HG03060 (cell line): Measurements from ENCODE around the gene MAP1LC3B2.
"Not testable (repeated sequence)": the region's sequence is repeated elsewhere in the genome, so short reads cannot be mapped to it uniquely, and the experiment has no call there.

Experiments
- ATAC-seq: cut with Tn5 transposase; IDR thresholded peaks from one replicate; pipeline ENCODE4 v1.9.1; 2021; ENCODE audit warnings: low read depth, moderate number of reproducible peaks; ENCODE audit not compliant: unreplicated experiment

Gene MAP1LC3B2

DNA sequence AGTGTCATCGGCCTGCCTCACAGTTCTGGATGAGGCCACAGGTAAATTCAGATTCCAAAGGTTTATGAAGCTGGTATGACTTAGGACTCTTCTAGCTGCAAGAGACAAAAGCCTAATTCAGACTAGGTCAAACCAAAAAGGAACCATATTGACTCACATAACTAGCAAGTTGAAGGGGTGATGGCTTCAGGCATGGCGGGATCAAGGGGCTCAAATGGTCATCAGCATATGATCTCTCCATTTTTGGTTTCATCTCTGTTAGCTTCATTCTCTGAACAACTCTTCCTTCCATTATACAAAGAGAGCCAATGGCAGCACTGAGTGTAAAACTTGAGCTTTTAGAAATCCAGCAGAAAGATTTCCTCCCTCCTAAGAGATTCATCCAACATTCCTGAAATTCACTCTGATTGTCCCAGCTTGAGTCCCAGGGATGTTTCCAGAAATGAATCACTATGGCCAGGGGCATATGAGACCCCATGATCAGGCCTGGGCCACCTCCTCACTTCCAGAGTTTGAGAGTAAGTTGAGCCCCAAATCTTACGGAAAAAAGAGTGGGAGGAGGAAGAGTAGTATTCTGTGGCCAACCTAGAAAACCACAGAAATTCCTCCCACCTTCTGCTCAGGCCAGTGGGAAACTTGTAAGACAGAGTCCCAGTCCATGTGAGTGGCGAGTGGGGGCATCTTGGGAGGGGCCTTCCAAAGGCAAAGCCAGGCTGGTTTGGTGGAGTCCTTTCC is 2.0 kb upstream of the MAP1LC3B2 start:
- no peak for ATAC-seq

DNA sequence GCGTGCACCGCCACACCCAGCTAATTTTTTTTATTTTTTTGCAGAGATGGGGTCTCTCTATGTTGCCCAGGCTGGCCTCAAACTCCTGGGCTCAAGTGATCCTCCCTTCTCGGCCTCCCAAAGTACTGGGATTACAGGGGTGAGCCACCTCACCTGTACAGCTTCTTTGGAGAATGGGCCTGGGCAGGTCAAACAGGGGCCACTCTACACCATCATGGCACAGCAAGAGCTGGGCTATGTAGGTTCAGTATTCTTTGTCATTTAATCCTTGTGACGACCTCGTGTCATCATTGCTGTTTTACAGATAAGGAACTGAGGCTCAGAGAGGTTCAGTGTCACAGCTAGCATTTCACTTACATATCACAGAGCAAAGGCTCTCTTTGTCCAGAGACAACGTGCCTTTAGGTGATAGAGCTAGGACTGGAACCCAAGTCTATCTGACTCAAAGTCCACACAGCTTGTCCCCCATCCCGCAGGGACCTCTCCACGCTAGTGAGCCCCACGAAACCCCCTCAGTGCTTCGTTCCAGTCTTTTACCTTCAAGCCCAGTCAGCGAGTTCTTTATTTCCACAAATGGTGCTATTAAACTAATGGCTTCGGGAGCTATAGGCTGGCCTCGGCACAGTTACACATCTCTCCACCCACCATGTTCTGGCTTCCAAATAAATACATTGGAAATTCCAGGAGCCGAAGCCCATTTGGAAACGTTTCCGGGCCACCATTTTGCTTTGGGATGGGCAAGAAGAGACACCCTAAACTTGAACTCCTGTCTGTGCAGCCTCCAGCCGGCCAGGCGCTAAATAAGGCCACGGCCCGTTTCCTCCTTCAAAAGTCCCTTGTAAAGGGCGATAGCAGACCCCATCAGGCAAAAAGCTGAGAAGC is 660 bp upstream of the MAP1LC3B2 start:
- ATAC-seq: no peak

DNA sequence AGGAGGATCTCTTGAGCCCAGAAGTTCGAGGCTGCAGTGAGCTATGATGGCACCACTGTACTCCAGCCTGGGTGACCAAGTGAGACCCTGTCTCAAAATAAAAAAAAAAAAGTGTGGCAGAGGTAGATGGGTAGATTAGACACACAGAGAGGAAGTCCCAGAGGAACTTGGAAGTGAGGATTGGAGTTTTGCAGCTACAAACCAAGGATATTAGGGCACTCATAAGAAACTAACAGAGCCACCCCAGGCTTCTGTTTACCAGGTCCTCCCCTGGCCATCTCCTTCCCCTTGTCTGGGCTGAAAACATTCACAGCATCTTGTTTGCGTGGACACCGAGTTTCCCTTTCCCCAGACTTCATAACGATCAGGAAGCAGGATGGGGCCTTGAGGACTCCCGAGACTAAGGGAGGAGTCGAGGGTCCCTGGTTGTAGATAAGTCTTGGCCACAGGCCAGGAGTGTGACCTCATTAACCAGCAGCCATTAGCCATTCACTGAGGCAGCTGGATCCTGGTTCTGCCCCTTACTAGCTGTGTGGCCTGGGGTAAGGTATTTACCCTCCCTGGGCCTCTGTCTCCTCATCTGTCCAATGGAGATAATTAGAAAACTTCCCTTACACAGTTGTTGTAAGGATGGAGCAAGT is 2.1 kb downstream of the MAP1LC3B2 start:
- no peak for ATAC-seq

DNA sequence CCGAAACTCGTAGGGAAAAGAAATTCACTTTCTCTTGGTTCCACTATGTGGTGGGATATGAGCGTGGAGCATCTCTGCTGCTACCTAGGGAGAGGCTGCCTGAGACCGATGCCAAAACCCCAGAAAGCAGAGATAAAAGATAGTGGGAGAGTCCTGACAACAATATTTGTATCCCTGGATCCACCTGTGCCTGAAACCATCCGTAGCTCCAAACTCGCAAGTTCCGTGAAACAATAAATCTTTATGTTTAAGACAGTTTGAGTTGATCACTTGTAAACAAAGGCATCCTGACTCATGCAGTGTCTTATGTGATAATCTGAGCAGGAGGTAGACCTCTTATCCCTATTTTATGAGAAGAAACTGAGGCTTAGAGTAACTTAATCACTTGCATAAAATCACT is 2.9 kb downstream of the MAP1LC3B2 start:
- no peak for ATAC-seq

DNA sequence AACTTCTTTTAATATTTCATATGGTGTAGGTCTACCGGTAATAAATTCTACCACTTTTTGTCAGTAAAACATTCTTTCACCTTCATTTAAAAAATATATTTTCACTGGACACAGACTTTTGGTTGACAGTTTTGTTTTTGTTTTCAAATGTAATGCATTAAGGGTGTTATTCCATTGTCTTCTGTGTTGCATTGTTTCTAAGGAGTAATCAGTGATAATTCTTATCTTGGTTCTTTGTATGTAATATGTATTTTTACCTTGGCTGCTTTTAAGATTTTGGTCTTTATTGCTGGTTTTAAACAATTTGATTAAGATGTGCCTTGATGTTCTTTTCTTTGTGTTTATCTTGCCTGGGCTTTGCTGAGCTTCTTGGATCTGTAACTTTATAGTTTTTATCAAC is 4.1 kb downstream of the MAP1LC3B2 start:
- ATAC-seq: no peak

DNA sequence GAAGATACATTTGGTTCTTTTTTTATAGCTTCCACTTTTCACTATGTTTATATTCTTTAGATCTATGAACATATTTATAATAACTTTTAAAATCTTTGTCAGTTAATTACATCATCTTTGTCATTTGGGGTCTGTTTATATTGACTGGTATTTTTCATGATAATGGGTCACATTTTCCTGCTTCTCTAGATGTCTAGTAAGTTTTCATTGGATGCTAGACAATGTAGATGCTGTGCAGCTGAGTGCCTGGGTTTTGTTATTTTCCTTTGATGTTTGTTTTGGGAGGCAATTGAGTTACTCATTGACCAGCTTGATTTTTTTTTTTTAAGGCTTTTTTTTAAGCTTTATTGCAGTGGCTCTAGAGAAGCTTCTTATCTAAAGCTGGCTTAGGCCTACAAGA is 4.9 kb downstream of the MAP1LC3B2 start:
- ATAC-seq: no peak

DNA sequence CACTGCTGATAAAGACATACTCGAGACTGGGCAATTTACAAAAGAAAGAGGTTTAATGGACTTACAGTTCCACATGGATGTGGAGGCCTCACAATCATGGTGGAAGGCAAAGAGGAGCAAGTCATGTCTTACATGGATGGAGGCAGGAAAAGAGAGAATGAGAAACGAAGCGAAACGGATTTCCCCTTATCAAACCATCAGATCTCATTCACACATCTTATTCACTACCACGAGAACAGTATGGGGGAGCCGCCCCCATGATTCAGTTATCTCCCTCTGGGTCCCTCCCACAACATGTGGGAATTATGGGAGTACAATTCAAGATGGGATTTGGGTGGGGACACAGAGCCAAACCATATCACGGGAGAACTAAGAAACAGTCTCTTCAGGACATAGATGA is 6.0 kb downstream of the MAP1LC3B2 start:
- not testable (repeated sequence) for ATAC-seq

DNA sequence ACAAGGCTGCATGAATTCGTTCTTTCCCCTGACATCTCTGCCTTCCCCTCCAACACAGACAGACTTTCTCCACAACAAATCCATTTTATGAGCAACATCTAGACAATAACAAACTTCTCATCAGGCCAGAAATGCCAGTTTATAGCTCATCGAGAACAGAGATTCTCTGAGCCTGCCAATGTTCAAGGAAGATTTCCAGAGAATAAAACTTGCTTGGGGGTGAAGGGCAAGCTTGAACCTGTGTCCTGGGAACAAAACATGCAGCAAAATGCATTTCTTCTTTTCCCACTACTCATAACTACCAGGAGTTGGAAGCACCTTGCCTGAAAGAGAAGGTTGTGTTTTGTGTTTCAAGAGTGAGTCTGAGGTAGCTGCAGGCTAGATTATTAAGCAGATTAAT is 6.8 kb downstream of the MAP1LC3B2 start:
- ATAC-seq: no peak

DNA sequence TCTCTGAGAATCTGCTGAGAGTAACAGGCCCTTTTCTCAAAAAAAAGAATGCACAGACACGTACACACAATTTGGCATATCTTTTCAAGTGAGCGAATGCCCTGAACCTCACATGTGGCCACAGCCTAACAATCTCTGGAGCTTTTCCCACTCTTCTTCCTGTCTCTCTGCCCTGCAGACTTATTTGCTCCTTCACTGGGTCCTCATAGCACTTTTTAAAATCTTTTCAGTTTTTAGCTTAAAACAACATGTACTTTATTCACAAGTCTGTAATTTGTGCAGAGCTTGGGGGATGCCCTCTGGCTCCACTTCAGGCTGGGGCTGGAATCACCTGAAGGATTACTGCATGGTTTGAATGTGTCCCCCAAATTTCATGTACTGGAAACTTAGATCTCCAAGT is 9.0 kb downstream of the MAP1LC3B2 start:
- no peak for ATAC-seq

DNA sequence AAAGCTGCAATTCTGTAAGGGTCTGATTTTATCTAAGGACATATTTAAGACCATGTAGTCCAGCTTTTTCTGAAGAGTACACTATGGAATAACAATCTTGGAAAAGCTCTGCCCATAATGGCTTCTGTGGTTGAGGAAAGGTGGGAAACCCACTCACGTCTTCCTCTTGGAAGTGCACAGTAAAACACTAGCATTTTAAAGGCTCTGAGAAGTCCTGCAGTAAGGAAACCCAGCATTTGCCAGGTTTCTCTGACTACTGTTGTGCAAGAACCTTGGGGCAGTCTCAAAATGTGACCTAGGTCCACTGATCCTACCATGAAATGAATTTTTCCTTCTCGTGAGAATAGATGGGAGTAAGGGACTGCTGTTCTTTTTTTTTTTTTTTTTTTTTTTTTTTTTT is 11.9 kb downstream of the MAP1LC3B2 start:
- no peak for ATAC-seq

DNA sequence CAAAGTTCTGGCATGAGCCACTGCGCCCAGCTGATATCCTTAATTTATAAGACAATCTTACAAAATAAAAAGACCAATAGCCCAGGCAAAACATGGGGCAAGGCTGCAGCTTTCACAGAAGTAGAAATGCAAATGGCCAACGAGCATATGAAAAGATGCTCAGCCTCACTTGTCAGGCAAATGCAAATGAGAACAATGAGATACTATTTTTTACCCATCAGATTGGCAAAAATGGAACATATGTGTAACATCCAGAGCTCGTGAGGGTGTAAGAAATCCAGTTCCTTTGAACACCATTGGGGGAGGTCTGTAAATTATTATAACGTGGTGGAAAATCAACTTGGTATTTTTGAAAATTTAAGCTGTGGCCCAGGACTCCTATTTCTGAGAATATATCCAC is 14.6 kb downstream of the MAP1LC3B2 start:
- no peak for ATAC-seq

DNA sequence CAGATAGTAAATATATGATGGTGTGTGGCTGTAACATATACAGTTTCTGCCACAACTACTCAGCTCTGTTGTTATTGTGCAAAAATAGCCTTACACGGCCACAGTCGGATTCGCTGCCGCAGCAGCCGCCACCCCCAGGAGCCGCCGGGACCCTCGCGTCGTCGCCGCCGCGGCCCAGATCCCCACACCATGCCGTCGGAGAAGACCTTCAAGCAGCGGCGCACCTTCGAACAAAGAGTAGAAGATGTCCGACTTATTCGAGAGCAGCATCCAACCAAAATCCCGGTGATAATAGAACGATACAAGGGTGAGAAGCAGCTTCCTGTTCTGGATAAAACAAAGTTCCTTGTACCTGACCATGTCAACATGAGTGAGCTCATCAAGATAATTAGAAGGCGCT is 16.6 kb downstream of the MAP1LC3B2 start:
- ATAC-seq: not testable (repeated sequence)

DNA sequence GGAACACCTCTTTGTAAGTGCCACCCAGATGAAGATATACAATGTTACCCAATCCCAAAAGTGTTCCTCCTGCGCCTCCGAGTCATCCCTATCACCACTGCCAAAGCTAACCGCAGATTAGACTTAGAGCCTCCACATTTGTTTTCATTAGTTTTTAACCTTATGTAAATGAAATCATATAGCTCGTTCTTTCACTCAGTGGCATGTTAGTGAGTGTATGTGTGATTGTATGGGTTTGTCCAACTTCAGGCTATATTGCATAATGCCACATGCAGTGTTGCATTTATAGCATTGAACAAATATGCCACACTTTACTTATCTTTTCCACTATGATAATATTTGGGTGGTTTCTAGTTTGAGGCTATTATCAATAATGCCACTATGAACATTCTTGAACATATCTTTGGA is 18.0 kb downstream of the MAP1LC3B2 start:
- ATAC-seq: no peak

DNA sequence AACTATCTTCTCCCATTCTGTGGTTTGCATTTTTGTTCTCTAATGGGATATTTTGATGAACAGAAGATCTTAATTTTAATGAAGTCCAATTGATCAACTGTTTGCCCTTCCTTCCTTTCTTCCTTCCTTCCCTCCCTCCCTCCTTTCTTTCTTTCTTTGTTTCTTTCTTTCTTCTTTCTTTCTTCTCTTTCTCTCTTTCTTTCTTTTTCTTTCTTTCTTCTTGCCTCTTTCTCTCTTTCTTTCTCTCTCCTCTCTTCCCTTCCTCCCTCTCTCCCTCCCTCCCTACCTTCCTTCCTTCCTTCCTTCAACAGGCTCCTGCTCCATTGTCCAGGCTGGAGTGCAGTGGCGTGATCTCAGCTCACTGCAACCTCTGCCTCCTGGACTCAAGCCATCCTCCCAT is 18.9 kb downstream of the MAP1LC3B2 start:
- ATAC-seq: no peak

DNA sequence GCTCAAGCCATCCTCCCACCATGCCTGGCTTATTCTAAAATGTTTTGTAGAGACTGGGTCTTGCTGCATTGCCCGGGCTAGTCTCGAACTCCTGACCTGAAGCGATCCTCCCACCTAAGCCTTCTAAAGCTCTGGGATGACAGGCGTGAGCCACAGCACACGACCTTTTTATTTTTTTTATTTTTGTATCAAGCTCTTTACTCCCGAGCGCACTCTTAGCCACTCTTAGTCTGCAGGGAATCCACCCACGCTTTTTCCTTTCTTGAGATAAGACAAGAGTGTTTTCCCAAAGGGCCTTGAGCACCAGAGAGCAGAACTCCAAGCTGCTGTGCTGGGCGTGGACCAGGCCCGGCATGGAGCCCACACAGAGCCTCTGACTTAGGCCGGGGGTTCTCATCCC is 23.4 kb downstream of the MAP1LC3B2 start:
- ATAC-seq: no peak

DNA sequence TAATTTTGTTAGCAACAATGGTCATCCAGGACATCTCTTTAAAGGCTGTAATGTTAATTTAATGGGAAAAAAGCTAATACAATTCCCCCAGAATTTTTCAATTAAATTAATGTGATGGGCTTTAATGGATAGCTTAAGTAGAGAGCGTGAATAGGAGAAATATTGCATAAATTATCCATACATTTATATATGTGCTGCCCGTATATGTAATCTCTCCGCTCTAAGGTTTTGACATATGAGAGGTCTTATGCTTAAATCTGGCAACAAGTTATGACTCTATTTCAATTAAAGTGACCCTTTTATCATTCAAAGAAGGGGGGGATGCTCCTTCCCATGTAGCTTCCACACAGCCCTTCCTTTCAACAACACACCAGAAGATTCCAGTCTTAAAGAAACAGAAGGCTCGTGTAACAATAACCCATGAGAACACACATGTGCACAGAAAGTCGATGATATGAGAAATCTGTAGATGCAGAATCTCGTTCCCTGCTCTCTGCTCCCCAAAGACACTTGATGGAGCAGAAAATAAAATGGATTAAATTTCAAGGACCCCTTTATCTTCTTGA is 24.0 kb downstream of the MAP1LC3B2 start:
- no peak for ATAC-seq

DNA sequence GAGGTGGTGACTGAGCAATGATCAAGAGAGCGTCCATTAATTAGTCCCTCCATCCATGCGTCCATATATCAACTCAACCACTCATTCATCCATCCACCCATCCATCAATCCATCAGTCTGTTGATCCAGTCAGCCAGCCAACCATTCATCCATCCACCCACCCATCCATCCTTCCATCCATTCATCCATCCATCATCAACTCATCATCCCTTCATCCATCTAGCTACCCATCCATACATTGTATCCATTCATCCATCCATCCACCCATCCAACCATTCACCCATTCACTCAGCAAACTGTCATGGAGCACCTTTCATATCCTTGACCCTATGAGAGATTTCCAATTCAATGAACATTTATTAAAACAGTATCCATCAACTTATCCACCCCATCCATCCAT is 28.1 kb downstream of the MAP1LC3B2 start:
- no peak for ATAC-seq

DNA sequence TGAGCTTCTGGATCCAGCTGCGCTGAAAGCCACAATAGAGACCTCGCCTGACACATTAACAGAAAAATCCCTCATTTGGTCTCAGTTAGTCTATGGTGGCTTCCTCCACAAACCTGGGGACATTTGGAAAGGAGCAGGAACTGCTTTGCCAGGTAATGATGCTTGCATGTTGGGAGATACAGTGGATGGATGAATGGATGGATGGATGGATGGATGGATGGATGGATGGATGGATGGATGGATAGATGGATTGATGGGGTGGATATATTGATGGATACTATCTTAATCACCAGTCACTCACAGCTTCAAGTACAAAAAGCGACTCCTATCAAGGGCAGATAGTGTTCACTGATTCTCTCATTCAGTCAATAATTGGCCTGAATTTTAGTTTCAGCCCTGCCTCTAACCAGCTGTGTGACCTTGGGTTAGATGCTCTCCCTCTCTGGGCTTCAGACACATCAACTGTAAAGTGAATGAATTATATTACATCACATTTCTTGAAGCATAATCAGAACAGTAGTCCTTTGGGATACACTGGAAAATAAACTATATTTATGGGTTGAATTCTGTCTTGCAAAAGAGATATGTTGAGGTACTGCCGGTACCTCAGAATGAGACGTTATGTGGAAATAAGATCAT is 29.3 kb downstream of the MAP1LC3B2 start:
- no peak for ATAC-seq

DNA sequence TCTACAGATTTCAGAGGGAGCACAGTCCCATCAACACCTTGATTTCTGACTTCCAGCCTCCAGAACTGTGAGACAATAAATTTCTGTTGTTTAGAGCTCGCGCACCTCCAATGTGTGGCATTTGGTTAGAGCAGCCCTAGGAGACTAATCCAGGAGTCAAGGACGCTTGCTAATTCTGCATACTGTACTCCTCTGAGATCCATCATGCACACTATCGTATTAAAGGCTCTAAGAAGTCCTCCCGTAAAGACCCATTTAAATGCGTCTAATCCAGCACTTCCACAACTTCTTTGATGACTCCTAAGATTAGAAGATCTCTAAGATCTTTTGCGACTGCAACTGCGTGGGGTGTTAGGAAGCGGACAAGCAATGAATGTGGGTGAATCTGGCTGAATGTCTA is 30.4 kb downstream of the MAP1LC3B2 start:
- ATAC-seq: no peak

DNA sequence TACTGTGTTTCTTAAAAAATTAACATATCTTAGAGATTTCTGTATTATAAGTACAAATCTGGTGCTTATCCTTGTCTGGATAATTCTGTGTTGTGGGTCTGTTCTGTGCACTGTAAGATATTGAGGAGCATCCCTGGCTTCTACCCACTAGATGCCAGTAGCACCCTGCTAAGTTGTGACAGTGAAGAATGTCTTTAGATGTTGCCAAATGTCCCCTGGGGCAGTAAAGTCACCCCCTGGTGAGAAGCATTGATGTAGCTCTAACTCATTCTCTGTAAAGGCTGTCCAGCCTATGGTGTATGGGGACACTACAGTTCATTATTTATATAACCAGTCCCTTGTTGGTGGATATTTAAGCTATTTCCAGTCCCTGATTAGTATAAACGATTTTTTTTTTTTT is 31.4 kb downstream of the MAP1LC3B2 start:
- ATAC-seq: no peak
